ENCODE data around the gene METRN.
A peak's percentile ranks its signal among the peaks of the same experiment; 100 is the strongest.
"Not testable (repeated sequence)": the region's sequence is repeated elsewhere in the genome, so short reads cannot be mapped to it uniquely, and the experiment has no call there.

Gene METRN

GRCh38 chr16:741986-742629, 27.2 kb downstream of the METRN start:
- TF ChIP-seq ZNF8 (CRISPR knock-in tag; IDR thresholded peaks at IDR 0.05), result no peak
- TF ChIP-seq PPARA (CRISPR knock-in tag; IDR thresholded peaks at IDR 0.05; ENCODE audit: borderline replicate concordance), result no peak
- no peak for TF ChIP-seq POU6F1 (CRISPR knock-in tag; IDR thresholded peaks at IDR 0.05; ENCODE audit: borderline replicate concordance, low read depth)
- TF ChIP-seq ZFP3 (CRISPR knock-in tag; IDR thresholded peaks at IDR 0.05), result no peak
- TF ChIP-seq, protein P1, sequence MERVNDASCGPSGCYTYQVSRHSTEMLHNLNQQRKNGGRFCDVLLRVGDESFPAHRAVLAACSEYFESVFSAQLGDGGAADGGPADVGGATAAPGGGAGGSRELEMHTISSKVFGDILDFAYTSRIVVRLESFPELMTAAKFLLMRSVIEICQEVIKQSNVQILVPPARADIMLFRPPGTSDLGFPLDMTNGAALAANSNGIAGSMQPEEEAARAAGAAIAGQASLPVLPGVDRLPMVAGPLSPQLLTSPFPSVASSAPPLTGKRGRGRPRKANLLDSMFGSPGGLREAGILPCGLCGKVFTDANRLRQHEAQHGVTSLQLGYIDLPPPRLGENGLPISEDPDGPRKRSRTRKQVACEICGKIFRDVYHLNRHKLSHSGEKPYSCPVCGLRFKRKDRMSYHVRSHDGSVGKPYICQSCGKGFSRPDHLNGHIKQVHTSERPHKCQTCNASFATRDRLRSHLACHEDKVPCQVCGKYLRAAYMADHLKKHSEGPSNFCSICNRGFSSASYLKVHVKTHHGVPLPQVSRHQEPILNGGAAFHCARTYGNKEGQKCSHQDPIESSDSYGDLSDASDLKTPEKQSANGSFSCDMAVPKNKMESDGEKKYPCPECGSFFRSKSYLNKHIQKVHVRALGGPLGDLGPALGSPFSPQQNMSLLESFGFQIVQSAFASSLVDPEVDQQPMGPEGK (CRISPR knock-in tag; IDR thresholded peaks at IDR 0.05; ENCODE audit: borderline replicate concordance), result no peak
- TF ChIP-seq ZNF70 (CRISPR knock-in tag; IDR thresholded peaks at IDR 0.05), result no peak
- TF ChIP-seq GLIS3 (CRISPR knock-in tag; IDR thresholded peaks at IDR 0.05), result no peak
- TF ChIP-seq ZNF565 (CRISPR knock-in tag; conservative IDR thresholded peaks at IDR 0.05; ENCODE audit: low read depth), result no peak
- no peak for TF ChIP-seq OSR1 (CRISPR knock-in tag; IDR thresholded peaks at IDR 0.05)
- no peak for TF ChIP-seq BACH2 (CRISPR knock-in tag; IDR thresholded peaks at IDR 0.05; ENCODE audit: borderline replicate concordance)
- ATAC-seq, result no peak

GRCh38 chr16:742894-743293, 28.0 kb downstream of the METRN start:
- ATAC-seq, result not testable (repeated sequence)

DNA sequence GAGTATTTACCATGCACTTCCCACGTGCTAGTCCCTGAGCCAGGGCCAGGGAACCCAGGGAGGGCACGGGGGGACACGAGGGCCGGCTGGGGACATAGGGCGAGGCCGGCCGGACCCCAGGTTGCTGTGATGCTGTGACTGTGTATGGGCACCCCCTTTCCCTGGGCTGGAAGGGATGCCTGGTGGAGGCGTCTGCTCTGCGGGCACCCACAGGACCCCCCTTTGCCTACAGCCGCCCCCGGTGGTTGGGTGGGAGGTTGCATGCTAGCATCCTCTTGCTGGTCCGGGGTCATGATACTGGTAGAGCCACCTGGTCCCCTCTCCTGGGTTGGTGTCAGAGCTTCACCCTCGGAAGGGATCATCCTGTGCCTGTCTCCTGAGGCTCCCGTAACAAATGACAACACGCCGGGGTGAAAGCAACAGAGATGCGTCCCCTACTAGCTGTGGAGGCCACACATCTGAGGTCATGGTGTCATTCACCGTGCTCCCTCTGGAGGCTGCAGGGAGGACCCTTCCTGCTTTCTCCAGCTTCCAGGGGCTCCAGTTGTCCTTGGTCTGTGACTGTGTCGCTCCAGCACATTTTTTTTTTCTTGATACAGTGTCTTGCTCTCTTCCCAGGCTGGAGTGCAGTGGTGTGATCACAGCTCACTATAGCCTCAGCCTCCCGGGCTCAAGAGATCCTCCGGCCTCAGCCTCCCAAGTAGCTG, 29.0 kb downstream of the METRN start:
- no peak for ATAC-seq

DNA sequence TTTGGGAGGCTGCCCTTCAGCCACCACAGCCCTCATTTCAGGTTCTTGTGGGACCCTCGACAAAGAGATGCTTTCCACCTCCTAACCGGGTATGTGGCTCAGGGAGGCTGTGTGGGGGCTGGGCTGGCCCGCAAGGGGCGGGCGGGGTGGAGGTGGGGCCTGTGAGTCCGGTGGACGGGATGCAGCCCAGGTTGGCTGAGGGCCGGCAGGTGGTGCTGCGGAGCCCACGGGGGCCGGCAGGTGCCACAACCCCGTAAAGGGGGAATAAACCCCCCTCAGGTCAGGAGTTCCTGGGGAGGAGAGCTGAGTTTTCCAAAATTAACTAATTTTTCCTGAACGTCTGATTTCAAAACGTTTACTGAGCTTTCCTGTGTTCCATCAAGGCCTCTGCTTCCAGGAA, 30.8 kb downstream of the METRN start:
- no peak for TF ChIP-seq BACH2 (CRISPR knock-in tag; IDR thresholded peaks at IDR 0.05; ENCODE audit: borderline replicate concordance)
- TF ChIP-seq ZFP30 (CRISPR knock-in tag; IDR thresholded peaks at IDR 0.05), result no peak
- TF ChIP-seq ZNF565 (CRISPR knock-in tag; conservative IDR thresholded peaks at IDR 0.05; ENCODE audit: low read depth), result no peak
- TF ChIP-seq PPARA (CRISPR knock-in tag; IDR thresholded peaks at IDR 0.05; ENCODE audit: borderline replicate concordance), result no peak
- TF ChIP-seq ZFP3 (CRISPR knock-in tag; IDR thresholded peaks at IDR 0.05), result no peak
- TF ChIP-seq GLIS3 (CRISPR knock-in tag; IDR thresholded peaks at IDR 0.05), result no peak
- TF ChIP-seq SNAI2 (CRISPR knock-in tag; IDR thresholded peaks at IDR 0.05), result no peak
- TF ChIP-seq ESRRG (CRISPR knock-in tag; IDR thresholded peaks at IDR 0.05), result no peak
- TF ChIP-seq CREB5 (CRISPR knock-in tag; IDR thresholded peaks at IDR 0.05; ENCODE audit: low read depth), result no peak
- TF ChIP-seq TCF4 (CRISPR knock-in tag; IDR thresholded peaks at IDR 0.05; ENCODE audit: borderline replicate concordance), result no peak
- ATAC-seq, result peak; percentile 27; the same call in 2 of the 3 replicates

More for the DNA sequence above, 29.0 kb downstream of the METRN start:
- TF ChIP-seq GLIS3 (CRISPR knock-in tag; IDR thresholded peaks at IDR 0.05), result no peak
- no peak for TF ChIP-seq ZFP3 (CRISPR knock-in tag; IDR thresholded peaks at IDR 0.05)
- TF ChIP-seq ZFP30 (CRISPR knock-in tag; IDR thresholded peaks at IDR 0.05), result no peak
- no peak for TF ChIP-seq SNAI2 (CRISPR knock-in tag; IDR thresholded peaks at IDR 0.05)
- no peak for TF ChIP-seq ZNF70 (CRISPR knock-in tag; IDR thresholded peaks at IDR 0.05)
- no peak for TF ChIP-seq ESRRG (CRISPR knock-in tag; IDR thresholded peaks at IDR 0.05)
- TF ChIP-seq ARNTL (CRISPR knock-in tag; IDR thresholded peaks at IDR 0.05; ENCODE audit: borderline replicate concordance, low read depth), result no peak

- no peak for ATAC-seq
- TF ChIP-seq ESRRG (CRISPR knock-in tag; IDR thresholded peaks at IDR 0.05), result no peak
- TF ChIP-seq CSDC2 (CRISPR knock-in tag; IDR thresholded peaks at IDR 0.05), result no peak
- no peak for TF ChIP-seq POU6F1 (CRISPR knock-in tag; IDR thresholded peaks at IDR 0.05; ENCODE audit: borderline replicate concordance, low read depth)
- TF ChIP-seq ARNTL (CRISPR knock-in tag; IDR thresholded peaks at IDR 0.05; ENCODE audit: borderline replicate concordance, low read depth), result no peak
- no peak for TF ChIP-seq CREB5 (CRISPR knock-in tag; IDR thresholded peaks at IDR 0.05; ENCODE audit: low read depth)
- no peak for TF ChIP-seq ZNF70 (CRISPR knock-in tag; IDR thresholded peaks at IDR 0.05)
- no peak for TF ChIP-seq GLIS3 (CRISPR knock-in tag; IDR thresholded peaks at IDR 0.05)
- no peak for TF ChIP-seq ISL1 (CRISPR knock-in tag; IDR thresholded peaks at IDR 0.05)
- no peak for TF ChIP-seq OSR1 (CRISPR knock-in tag; IDR thresholded peaks at IDR 0.05)
- no peak for TF ChIP-seq CSRNP3 (CRISPR knock-in tag; IDR thresholded peaks at IDR 0.05)
- TF ChIP-seq, protein P1 (CRISPR knock-in tag; IDR thresholded peaks at IDR 0.05; ENCODE audit: borderline replicate concordance), result no peak
- no peak for TF ChIP-seq RARB (CRISPR knock-in tag; IDR thresholded peaks at IDR 0.05)
- no peak for TF ChIP-seq ZFP3 (CRISPR knock-in tag; IDR thresholded peaks at IDR 0.05)
Measured at GRCh38 chr16:746637-747036, 31.7 kb downstream of the METRN start.
